GM11168 (cell line): ENCODE measurements around the gene MUC3A.
"Not testable (repeated sequence)": the region's sequence is repeated elsewhere in the genome, so short reads cannot be mapped to it uniquely, and the experiment has no call there.

Experiments used
- in situ Hi-C: fragments of 300-500 bp; cut with MboI; formaldehyde crosslinking; loops from one replicate; pipeline ENCODE4 v1.12.0; 2022; ENCODE audit warnings: low sequenced_read_pairs; ENCODE audit not compliant: unreplicated experiment

Gene MUC3A

DNA sequence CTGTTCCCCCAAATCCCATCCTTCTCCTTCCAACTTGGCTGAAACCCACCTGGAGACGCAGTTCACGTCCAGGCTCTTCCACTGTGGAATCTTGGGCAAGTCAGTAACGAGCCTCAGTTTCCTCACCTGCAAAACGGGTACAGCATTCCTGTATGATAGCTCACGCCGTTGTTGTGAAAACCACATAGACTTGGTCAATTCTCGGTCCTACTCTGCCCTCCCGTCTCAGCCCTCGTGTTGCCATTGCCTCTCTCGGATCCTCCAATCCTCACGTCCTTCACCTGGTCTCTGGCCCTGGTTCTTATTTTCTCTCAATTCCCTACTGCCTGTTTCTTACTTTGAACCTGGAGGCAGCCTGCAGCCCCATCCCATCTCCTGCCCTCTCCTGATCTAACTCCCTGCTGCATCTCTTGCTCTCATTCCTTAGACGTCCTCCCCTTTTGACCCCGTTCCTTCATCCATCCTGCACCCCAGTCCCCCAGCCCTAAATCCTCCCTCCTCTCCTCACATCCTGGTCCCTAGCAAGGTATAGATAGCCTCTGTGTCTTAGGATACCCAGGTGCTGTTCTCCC lies 18.0 kb downstream of the MUC3A start:
- in situ Hi-C loops: loop anchor here (25.0 kb wide), 1 partner anchor 95 kb away; no protein-coding TSS in a partner anchor

GRCh38 chr7:100968031-100968430 lies 18.7 kb downstream of the MUC3A start:
- in situ Hi-C loops: loop anchor here (25.0 kb wide), 1 partner anchor 94 kb away; no protein-coding TSS in a partner anchor

DNA sequence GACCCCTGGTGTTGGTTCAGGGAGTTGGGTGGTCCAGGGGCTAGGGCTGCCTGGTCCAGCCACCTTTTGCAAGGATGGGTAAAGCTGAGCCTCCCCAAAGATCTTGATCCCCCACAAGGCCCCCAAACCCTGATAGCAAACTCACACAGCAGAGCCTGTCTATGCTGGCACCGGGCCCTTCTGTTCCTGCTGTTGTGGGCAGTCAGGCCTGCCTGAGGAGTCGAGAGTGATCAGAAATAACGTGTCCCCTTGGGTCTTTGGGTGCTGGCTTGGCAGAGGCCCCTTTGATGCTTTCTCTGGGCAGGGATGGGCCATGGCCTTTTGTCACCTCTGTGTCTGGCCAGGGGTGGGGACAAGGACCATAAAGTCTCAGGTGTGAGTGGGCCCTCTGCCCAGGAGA lies 19.3 kb downstream of the MUC3A start:
- in situ Hi-C loops: loop anchor here (25.0 kb wide), 1 partner anchor 94 kb away; no protein-coding TSS in a partner anchor

DNA sequence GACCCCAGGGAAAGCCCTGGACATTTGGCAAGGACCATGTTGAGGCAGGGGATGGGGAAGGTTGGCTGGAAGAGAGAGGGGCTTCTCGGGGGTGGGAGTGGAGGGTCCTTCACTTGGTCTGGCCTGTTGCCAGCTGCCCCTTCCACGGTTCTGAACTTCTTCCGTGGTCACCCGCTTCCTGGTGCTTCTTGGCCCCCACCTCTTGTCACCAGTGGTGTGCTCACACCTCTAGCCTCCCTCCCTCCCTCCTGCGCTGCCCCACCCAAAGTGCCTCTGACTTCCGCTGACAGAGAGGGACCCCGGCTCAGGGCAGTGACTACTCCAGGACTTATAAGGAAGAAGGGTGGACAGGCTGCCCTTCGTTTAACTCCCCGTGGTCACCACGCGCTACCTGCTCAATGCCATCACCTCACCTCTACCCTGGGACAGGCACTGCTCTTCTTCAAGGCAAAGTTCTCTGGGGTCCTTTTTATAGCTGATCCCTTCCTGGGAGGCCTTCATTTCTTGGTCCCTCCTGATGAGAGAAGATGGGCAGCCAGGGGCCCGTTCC lies 19.8 kb downstream of the MUC3A start, which contains the start of gene MUC12:
Gene MUC12, plus strand, starts transcription at position 500 of the 550 bp plus-strand sequence. CDS start 58 bp downstream, outside the sequence.
- in situ Hi-C loops: loop anchor here (25.0 kb wide), 1 partner anchor 93 kb away; no protein-coding TSS in a partner anchor

- in situ Hi-C loops: loop anchor here (25.0 kb wide), 1 partner anchor 91 kb away; no protein-coding TSS in a partner anchor
Measured at GRCh38 chr7:100971111-100972001, 22.0 kb downstream of the MUC3A start.

DNA sequence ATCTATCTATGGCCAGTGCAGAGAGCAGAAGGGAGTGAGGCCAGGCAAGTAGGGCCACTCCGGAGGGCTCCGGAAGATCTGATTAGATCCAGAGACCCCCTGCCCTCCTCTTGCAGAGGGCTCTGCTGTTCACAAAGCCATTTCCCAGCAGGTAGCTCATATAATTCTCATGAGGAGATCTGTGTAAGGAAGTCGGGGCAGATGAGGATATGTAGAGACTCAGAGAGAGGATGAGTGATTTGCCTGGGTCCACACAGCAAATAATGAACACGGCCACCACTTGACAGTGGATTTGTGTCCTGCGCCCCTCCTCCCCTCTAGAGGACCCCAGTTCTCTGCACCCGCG lies 22.6 kb downstream of the MUC3A start:
- in situ Hi-C loops: loop anchor here (25.0 kb wide), 1 partner anchor 90 kb away; no protein-coding TSS in a partner anchor

GRCh38 chr7:100974021-100974420 lies 24.7 kb downstream of the MUC3A start:
- in situ Hi-C loops: loop anchor here (25.0 kb wide), 1 partner anchor 88 kb away; no protein-coding TSS in a partner anchor

DNA sequence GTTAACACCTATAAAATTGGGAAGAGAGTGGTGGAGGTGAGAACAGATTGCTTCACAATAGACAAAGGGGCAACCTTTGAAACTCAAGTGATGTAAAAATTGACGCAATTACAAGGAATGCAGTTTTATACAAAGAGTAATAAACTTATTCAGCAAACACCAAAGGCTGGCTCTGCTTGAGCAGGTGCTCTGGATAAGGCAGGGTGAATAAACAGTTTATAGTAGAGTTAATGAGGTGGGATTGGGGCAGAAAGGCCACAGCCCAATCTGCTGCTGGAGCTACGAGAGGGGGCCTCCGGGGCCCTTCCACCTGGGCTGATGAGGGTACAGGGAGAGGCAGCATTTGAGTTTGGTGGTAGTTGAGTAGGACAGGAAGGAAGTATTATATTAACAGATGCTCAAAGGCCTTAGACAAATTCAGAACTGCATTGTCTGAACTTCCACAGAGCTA lies 26.1 kb downstream of the MUC3A start:
- in situ Hi-C loops: no loop called here

- in situ Hi-C loops: no loop called here
Measured at GRCh38 chr7:100978300-100978699, 29.0 kb downstream of the MUC3A start.

DNA sequence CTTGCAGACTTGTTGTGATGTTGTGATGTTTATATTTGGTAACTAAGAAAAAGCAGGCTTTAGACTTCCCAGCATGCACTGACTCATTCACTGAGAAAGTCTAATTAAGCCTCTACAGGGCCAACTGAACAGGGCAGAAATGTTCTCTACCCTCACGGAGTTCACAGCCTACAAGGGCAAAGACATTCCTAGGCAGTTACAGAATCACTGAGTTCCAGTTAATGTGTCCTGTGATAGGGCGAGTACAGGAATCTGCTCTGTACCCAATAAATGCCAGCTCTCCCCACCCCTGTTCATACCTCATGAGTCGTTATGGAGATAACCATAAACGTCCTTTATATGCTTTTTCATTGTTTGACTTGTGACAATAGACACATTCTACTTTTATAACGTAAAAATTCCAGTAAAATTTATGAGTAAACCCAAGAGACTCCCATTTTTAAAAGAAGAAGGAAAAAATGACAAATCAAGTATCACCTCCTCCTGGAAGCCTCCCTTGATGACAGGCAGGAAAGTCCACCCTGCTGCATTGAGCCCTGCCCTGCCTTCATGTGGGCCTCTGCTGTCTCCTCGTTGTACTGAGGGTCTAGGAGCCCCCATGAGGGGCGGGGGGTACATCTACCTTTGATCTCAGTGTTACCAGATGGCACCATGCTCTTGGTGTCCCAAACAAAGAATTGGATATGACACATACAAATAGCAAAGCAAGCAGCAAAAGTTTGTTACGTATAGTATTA lies 34.3 kb downstream of the MUC3A start:
- in situ Hi-C loops: no loop called here

GRCh38 chr7:100984241-100984918 lies 35.0 kb downstream of the MUC3A start:
- in situ Hi-C loops: not testable (repeated sequence)

DNA sequence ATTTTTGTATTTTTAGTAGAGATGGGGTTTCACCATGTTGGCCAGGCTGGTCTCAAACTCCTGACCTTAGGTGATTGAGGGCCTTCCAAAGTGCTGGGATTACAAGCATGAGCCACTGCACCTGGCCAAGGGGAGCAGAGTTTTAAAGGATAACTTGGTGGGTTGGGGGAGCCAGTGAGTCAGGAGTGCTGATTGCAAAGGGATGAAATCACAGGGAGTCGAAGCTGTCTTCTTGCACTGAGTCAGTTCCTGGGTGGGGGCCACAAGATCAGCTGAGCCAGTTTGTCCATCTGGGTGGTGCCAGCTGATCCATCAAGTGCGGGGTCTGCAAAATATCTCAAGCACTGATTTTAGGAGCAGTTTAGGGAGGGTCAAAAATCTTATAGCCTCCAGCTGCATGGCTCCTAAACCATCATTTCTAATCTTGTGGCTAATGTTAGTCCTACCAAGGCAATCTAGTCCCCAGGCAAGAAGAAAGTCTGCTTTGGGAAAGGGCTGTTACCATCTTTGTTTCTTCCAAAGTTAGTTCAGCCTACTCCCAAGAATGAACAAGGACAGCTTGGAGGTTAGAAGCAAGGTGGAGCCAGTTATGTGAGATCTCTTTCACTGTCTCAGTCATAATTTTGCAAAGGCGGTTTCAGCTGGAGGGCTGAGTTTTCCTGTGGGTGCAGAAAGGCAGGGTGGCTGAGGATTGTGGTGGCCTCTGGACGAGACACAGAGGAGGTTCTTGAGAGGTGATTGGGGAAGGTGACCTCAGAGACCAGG lies 35.9 kb downstream of the MUC3A start:
- in situ Hi-C loops: not testable (repeated sequence)

DNA sequence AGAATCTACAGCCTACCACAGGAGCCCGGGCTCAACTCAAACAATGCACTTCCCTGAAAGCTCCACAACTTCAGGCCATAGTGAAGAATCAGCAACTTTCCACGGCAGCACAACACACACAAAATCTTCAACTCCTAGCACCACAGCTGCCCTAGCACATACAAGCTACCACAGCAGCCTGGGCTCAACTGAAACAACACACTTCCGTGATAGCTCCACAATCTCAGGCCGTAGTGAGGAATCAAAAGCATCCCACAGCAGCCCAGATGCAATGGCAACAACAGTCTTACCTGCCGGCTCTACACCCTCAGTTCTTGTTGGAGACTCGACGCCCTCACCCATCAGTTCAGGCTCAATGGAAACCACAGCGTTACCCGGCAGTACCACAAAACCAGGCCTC lies 42.3 kb downstream of the MUC3A start:
- in situ Hi-C loops: no loop called here

DNA sequence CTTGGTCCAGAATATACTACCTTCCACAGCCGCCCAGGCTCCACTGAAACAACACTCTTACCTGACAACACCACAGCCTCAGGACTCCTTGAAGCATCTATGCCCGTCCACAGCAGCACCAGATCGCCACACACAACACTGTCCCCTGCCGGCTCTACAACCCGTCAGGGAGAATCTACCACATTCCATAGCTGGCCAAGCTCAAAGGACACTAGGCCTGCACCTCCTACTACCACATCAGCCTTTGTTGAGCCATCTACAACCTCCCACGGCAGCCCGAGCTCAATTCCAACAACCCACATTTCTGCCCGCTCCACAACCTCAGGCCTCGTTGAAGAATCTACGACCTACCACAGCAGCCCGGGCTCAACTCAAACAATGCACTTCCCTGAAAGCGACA lies 42.9 kb downstream of the MUC3A start:
- in situ Hi-C loops: not testable (repeated sequence)

DNA sequence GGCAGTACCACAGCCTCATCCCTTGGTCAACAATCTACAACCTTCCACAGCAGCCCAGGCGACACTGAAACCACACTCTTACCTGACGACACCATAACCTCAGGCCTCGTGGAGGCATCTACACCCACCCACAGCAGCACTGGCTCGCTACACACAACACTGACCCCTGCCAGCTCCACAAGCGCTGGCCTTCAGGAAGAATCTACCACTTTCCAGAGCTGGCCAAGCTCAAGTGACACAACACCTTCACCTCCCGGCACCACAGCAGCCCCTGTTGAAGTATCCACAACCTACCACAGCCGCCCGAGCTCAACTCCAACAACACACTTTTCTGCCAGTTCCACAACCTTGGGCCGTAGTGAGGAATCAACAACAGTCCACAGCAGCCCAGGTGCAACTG lies 45.3 kb downstream of the MUC3A start:
- in situ Hi-C loops: not testable (repeated sequence)

DNA sequence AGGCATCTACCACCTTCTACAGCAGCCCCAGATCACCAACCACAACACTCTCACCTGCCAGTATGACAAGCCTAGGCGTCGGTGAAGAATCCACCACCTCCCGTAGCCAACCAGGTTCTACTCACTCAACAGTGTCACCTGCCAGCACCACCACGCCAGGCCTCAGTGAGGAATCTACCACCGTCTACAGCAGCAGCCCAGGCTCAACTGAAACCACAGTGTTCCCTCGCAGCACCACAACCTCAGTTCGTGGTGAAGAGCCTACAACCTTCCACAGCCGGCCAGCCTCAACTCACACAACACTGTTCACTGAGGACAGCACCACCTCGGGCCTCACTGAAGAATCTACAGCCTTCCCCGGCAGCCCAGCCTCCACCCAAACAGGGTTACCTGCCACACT lies 49.2 kb downstream of the MUC3A start:
- in situ Hi-C loops: not testable (repeated sequence)

GRCh38 chr7:100999334-100999733 lies 50.0 kb downstream of the MUC3A start:
- in situ Hi-C loops: not testable (repeated sequence)

DNA sequence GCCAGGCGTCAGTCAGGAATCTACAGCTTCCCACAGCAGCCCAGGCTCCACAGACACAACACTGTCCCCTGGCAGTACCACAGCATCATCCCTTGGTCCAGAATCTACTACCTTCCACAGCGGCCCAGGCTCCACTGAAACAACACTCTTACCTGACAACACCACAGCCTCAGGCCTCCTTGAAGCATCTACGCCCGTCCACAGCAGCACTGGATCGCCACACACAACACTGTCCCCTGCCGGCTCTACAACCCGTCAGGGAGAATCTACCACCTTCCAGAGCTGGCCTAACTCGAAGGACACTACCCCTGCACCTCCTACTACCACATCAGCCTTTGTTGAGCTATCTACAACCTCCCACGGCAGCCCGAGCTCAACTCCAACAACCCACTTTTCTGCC lies 50.7 kb downstream of the MUC3A start:
- in situ Hi-C loops: not testable (repeated sequence)

DNA sequence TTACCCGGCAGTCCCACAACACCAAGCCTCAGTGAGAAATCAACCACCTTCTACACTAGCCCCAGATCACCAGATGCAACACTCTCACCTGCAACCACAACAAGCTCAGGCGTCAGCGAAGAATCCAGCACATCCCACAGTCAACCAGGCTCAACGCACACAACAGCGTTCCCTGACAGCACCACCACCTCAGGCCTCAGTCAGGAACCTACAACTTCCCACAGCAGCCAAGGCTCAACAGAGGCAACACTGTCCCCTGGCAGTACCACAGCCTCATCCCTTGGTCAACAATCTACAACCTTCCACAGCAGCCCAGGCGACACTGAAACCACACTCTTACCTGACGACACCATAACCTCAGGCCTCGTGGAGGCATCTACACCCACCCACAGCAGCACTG lies 53.0 kb downstream of the MUC3A start:
- in situ Hi-C loops: not testable (repeated sequence)
